Caco-2 (cell line): ENCODE results near the gene KITLG. TPM values are rescaled to one million over a fixed set of nuclear protein-coding genes. Genes with fewer than 3 reads are reported as not detected.

Experiments
- BruUV-seq: library from RNA; stranded (reverse); fragments of 400-500 nt; replicated peaks from 2 replicates; lab custom pipeline; 2021; lab: Mats Ljungman, UMichigan
- CTCF ChIA-PET: fragments of 300-600 bp; sonication (Branson Sonifier 250); formaldehyde crosslinking; loops from one replicate; lab custom pipeline; 2022; ENCODE audit warnings: antibody characterized with exemption; lab: Charles Lee
- POLR2A ChIA-PET: fragments of 300-600 bp; sonication (Branson Sonifier 250); formaldehyde crosslinking; loops from one replicate; lab custom pipeline; 2022; ENCODE audit warnings: antibody characterized with exemption; lab: Charles Lee
- DNase-seq, 2 experiments: peaks; one replicate each; pipeline versions ENCODE4 v3.0.0 to v3.0.0-alpha.2; 2020 to 2022
- H3K27me3 ChIP-seq: replicated peaks from 2 replicates; pipeline ENCODE4 v1.6.0; 2011; ENCODE audit warnings: low read length; ENCODE audit not compliant: control insufficient read depth, insufficient read depth
- H3K36me3 ChIP-seq: 2 replicates; pipeline ENCODE4 v1.5.1; 2011; ENCODE audit warnings: low read length; ENCODE audit not compliant: control insufficient read depth, insufficient read depth
- H3K4me1 ChIP-seq: fragments of 250-450 bp; sonication (Bioruptor Pico); 2 replicates; pipeline ENCODE4 v1.5.1; 2020; ENCODE audit warnings: mild to moderate bottlenecking
- H3K4me3 ChIP-seq: 2 replicates; pipeline ENCODE4 v1.5.1; 2011; ENCODE audit warnings: low read depth, mild to moderate bottlenecking, control low read depth, low read length
- H3K9me3 ChIP-seq: fragments of 250-450 bp; sonication (Bioruptor Pico); 2 replicates; pipeline ENCODE4 v1.5.1; 2020; ENCODE audit warnings: mild to moderate bottlenecking, moderate library complexity
- H3K27ac Mint-ChIP-seq: one replicate; pipeline ENCODE4 v1.8.0; 2022; ENCODE audit warnings: mixed read lengths; ENCODE audit not compliant: unreplicated experiment
- H3K27me3 Mint-ChIP-seq: one replicate; pipeline ENCODE4 v1.8.0; 2022; ENCODE audit warnings: mixed read lengths; ENCODE audit not compliant: insufficient read depth, unreplicated experiment
- H3K36me3 Mint-ChIP-seq: one replicate; pipeline ENCODE4 v1.8.0; 2022; ENCODE audit warnings: mild to moderate bottlenecking, mixed read lengths; ENCODE audit not compliant: insufficient read depth, unreplicated experiment
- H3K4me1 Mint-ChIP-seq: one replicate; pipeline ENCODE4 v1.8.0; 2022; ENCODE audit warnings: low read depth, mixed read lengths; ENCODE audit not compliant: unreplicated experiment
- H3K4me3 Mint-ChIP-seq: one replicate; pipeline ENCODE4 v1.8.0; 2022; ENCODE audit warnings: mild to moderate bottlenecking, moderate library complexity, mixed read lengths; ENCODE audit not compliant: unreplicated experiment
- H3K9me3 Mint-ChIP-seq: one replicate; pipeline ENCODE4 v1.8.0; 2022; ENCODE audit warnings: mixed read lengths; ENCODE audit not compliant: unreplicated experiment
- intact Hi-C: fragments of 100-400 bp; cut with micrococcal nuclease; formaldehyde crosslinking; loops from one replicate; pipeline ENCODE4 v1.10.0; 2022; ENCODE audit not compliant: unreplicated experiment
- total RNA-seq: library from RNA; stranded (reverse); gene quantifications from 2 replicates; pipeline ENCODE4 v1.2.3, GENCODE V29; 2022
- TF ChIP-seq, protein P1 (sequence below), 2 experiments: fragments of 200-600 bp in 1 of 2; IDR thresholded peaks; 1 replicate in 1 of 2; 2 replicates in 1 of 2; pipeline versions ENCODE4 v1.5.1 to v1.8.0; 2011 to 2022; ENCODE audit warnings: antibody characterized with exemption in 1 of 2, control low read depth in 1 of 2, inconsistent platforms in 1 of 2, low read depth in 1 of 2, low read length in 1 of 2, mild to moderate bottlenecking in 1 of 2, moderate library complexity in 1 of 2; ENCODE audit not compliant: insufficient read depth in 1 of 2, severe bottlenecking in 1 of 2, unreplicated experiment in 1 of 2

Gene KITLG
- total RNA-seq, 1 experiment from 2014 or later: 200 TPM

GRCh38 chr12:88623777-88624548 is 43.7 kb upstream of the KITLG start:
- BruUV-seq: no TSS peak
- no peak for DNase-seq
- no peaks in the 10 kb centered on the region for H3K36me3 Mint-ChIP-seq
- H3K4me1 Mint-ChIP-seq: no peaks in the 10 kb centered on the region
- H3K9me3 Mint-ChIP-seq: peaks cover 9% of the 10 kb centered on the region
- Histone ChIP-seq H3K4me1 (no peaks in the 10 kb centered on the region), H3K36me3 (no peaks in the 10 kb centered on the region), H3K27me3 (no peaks in the 10 kb centered on the region), H3K4me3 (no peak overlapping the region), H3K9me3 (no peaks in the 10 kb centered on the region)
- H3K4me3 Mint-ChIP-seq: no peak overlapping the region
- TF ChIP-seq, protein P1, sequence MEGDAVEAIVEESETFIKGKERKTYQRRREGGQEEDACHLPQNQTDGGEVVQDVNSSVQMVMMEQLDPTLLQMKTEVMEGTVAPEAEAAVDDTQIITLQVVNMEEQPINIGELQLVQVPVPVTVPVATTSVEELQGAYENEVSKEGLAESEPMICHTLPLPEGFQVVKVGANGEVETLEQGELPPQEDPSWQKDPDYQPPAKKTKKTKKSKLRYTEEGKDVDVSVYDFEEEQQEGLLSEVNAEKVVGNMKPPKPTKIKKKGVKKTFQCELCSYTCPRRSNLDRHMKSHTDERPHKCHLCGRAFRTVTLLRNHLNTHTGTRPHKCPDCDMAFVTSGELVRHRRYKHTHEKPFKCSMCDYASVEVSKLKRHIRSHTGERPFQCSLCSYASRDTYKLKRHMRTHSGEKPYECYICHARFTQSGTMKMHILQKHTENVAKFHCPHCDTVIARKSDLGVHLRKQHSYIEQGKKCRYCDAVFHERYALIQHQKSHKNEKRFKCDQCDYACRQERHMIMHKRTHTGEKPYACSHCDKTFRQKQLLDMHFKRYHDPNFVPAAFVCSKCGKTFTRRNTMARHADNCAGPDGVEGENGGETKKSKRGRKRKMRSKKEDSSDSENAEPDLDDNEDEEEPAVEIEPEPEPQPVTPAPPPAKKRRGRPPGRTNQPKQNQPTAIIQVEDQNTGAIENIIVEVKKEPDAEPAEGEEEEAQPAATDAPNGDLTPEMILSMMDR (IDR thresholded peaks at IDR 0.05; ENCODE audit: insufficient read depth in 1 of 2, low read depth in 1 of 2, low read length in 1 of 2, severe bottlenecking in 1 of 2, unreplicated experiment in 1 of 2): no peak
- H3K27ac Mint-ChIP-seq: no peak overlapping the region
- POLR2A ChIA-PET: no interaction called here
- intact Hi-C loops: no loop called here
- H3K27me3 Mint-ChIP-seq: no peaks in the 10 kb centered on the region
- CTCF ChIA-PET: no interaction called here

DNA sequence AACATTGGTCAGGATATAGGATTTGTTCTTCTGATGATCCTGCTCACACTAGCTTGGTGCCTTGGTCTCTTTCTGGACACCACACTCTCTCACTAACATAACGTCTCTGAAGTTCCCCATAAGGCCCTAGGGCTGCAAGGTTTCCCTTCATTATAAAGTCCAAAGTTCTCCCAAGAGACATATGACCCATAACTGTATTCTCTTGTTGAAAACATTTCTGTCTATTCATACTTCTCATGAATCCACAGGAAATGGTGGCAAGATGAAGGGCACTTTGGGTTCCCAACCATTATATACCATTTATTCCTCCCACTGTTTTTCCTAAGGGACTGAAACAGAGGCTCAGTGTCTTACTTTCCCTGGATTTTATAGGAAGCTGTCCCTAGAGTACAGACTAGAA is 37.1 kb upstream of the KITLG start:
- Mint-ChIP-seq H3K4me3 (no peak overlapping the region), H3K36me3 (no peaks in the 10 kb centered on the region), H3K27ac (no peak overlapping the region), H3K9me3 (peaks cover 13% of the 10 kb centered on the region), H3K27me3 (no peaks in the 10 kb centered on the region), H3K4me1 (no peaks in the 10 kb centered on the region)
- POLR2A ChIA-PET: no interaction called here
- no peaks in the 10 kb centered on the region for H3K9me3 ChIP-seq
- DNase-seq: no peak
- intact Hi-C loops: no loop called here
- H3K36me3 ChIP-seq: no peaks in the 10 kb centered on the region
- H3K4me1 ChIP-seq: no peaks in the 10 kb centered on the region
- BruUV-seq: no TSS peak
- CTCF ChIA-PET: no interaction called here
- no peak overlapping the region for H3K4me3 ChIP-seq
- TF ChIP-seq, protein P1 (IDR thresholded peaks at IDR 0.05; ENCODE audit: insufficient read depth in 1 of 2, low read depth in 1 of 2, low read length in 1 of 2, severe bottlenecking in 1 of 2, unreplicated experiment in 1 of 2): no peak
- H3K27me3 ChIP-seq: no peaks in the 10 kb centered on the region

GRCh38 chr12:88615490-88615889 is 35.2 kb upstream of the KITLG start:
- ChIA-PET CTCF (no interaction called here), POLR2A (no interaction called here)
- peaks cover 20% of the 10 kb centered on the region for H3K9me3 Mint-ChIP-seq
- H3K4me1 ChIP-seq: no peaks in the 10 kb centered on the region
- no TSS peak for BruUV-seq
- H3K36me3 ChIP-seq: no peaks in the 10 kb centered on the region
- no peak overlapping the region for H3K27ac Mint-ChIP-seq
- no peak for DNase-seq
- H3K9me3 ChIP-seq: peaks cover 2% of the 10 kb centered on the region; the same call in 1 of the 2 replicates
- intact Hi-C loops: no loop called here
- no peak overlapping the region for H3K4me3 Mint-ChIP-seq
- no peaks in the 10 kb centered on the region for H3K27me3 Mint-ChIP-seq
- no peaks in the 10 kb centered on the region for H3K27me3 ChIP-seq
- no peaks in the 10 kb centered on the region for H3K4me1 Mint-ChIP-seq
- TF ChIP-seq, protein P1 (IDR thresholded peaks at IDR 0.05; ENCODE audit: insufficient read depth in 1 of 2, low read depth in 1 of 2, low read length in 1 of 2, severe bottlenecking in 1 of 2, unreplicated experiment in 1 of 2): no peak
- H3K36me3 Mint-ChIP-seq: no peaks in the 10 kb centered on the region
- no peak overlapping the region for H3K4me3 ChIP-seq
